Nephron progenitor cell (in vitro differentiated cells): Measurements from ENCODE around the gene NR2F1-AS1.

ENCODE experiments used
- DNase-seq: peaks from one replicate; pipeline ENCODE4 v3.0.0; 2021
- H3K27ac Mint-ChIP-seq: 2 replicates; pipeline ENCODE4 v1.8.0; 2021; ENCODE audit warnings: mild to moderate bottlenecking, moderate library complexity, mixed read lengths
- H3K27me3 Mint-ChIP-seq: 2 replicates; pipeline ENCODE4 v1.8.0; 2021; ENCODE audit warnings: mild to moderate bottlenecking, low read depth, mixed read lengths; ENCODE audit not compliant: poor library complexity
- H3K36me3 Mint-ChIP-seq: 2 replicates; pipeline ENCODE4 v1.8.0; 2021; ENCODE audit warnings: low read depth, mixed read lengths
- H3K4me1 Mint-ChIP-seq: 2 replicates; pipeline ENCODE4 v1.8.0; 2021; ENCODE audit warnings: mixed read lengths
- H3K4me3 Mint-ChIP-seq: 2 replicates; pipeline ENCODE4 v1.8.0; 2021; ENCODE audit warnings: mild to moderate bottlenecking, moderate library complexity, mixed read lengths
- H3K9me3 Mint-ChIP-seq: 2 replicates; pipeline ENCODE4 v1.8.0; 2021; ENCODE audit warnings: mild to moderate bottlenecking, moderate library complexity, mixed read lengths
- TF ChIP-seq, protein P1 (sequence below): fragments of 200-600 bp; sonication (generic); IDR thresholded peaks from 2 replicates; pipeline ENCODE4 v1.5.0; 2021; ENCODE audit warnings: antibody characterized with exemption

Gene NR2F1-AS1

DNA sequence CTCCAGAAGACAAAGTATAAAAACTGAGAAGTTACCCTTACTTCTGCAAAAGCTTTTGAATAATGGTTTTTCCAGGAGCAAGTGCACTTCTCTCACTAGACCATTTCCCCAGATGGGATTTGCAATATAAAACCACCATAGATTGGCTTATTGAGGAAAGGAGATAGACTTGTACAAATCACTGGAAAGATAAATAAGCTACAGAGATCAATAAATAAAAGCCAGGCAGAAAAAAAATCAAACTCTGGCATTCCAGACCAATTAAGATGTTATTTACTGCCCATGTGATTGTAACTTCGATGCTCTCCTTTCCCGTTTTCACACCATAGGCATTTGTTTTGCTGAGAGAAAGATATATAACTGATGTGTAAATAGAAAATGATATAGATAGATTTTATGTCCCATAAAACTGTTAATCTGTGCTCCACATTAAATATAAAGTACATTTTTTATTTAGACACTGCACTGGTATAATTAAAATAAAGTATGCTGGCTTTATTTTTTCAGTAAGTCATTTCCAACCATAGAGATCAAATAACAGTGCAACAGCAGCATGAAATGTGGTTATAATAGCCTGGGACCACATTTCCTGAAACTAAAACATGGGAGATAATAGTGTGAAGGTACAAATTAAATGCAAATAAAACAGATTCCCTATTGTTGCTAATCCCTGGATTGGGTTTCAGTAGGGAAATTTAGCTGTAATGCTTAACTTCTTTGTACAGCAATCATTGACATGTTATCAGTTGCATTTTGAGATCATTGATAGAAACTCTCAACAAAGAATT is 177.7 kb downstream of the NR2F1-AS1 start:
- Mint-ChIP-seq H3K4me1 (peaks cover 44% of the 10 kb centered on the region), H3K27ac (no peak overlapping the region), H3K27me3 (no peaks in the 10 kb centered on the region), H3K36me3 (peaks cover 9% of the 10 kb centered on the region), H3K4me3 (no peak overlapping the region), H3K9me3 (peaks cover 16% of the 10 kb centered on the region)
- TF ChIP-seq, protein P1, sequence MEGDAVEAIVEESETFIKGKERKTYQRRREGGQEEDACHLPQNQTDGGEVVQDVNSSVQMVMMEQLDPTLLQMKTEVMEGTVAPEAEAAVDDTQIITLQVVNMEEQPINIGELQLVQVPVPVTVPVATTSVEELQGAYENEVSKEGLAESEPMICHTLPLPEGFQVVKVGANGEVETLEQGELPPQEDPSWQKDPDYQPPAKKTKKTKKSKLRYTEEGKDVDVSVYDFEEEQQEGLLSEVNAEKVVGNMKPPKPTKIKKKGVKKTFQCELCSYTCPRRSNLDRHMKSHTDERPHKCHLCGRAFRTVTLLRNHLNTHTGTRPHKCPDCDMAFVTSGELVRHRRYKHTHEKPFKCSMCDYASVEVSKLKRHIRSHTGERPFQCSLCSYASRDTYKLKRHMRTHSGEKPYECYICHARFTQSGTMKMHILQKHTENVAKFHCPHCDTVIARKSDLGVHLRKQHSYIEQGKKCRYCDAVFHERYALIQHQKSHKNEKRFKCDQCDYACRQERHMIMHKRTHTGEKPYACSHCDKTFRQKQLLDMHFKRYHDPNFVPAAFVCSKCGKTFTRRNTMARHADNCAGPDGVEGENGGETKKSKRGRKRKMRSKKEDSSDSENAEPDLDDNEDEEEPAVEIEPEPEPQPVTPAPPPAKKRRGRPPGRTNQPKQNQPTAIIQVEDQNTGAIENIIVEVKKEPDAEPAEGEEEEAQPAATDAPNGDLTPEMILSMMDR: no peak
- no peak for DNase-seq

DNA sequence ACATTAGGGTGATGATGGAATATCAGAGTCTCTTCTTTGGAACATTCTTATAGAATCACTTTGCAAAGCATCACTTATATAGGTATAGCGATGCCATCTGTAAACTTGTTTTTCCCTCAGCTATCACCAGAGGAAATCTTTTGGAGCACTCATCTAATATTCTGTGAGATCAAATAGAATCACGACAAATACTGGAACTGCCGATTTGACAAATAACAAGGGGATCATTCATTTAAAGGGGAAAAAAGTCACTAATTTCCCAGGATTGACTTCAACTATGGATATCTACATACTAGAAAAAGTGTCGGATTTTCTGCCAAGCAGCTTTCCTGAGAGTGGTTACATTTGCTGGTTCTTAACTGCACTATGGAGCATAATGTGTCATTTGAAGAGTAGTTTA is 178.6 kb downstream of the NR2F1-AS1 start:
- no peak for DNase-seq
- peaks cover 22% of the 10 kb centered on the region for H3K9me3 Mint-ChIP-seq
- no peaks in the 10 kb centered on the region for H3K27me3 Mint-ChIP-seq
- no peak overlapping the region for H3K4me3 Mint-ChIP-seq
- TF ChIP-seq, protein P1: no peak
- H3K4me1 Mint-ChIP-seq: peaks cover 35% of the 10 kb centered on the region
- H3K27ac Mint-ChIP-seq: no peak overlapping the region
- H3K36me3 Mint-ChIP-seq: peaks cover 14% of the 10 kb centered on the region

DNA sequence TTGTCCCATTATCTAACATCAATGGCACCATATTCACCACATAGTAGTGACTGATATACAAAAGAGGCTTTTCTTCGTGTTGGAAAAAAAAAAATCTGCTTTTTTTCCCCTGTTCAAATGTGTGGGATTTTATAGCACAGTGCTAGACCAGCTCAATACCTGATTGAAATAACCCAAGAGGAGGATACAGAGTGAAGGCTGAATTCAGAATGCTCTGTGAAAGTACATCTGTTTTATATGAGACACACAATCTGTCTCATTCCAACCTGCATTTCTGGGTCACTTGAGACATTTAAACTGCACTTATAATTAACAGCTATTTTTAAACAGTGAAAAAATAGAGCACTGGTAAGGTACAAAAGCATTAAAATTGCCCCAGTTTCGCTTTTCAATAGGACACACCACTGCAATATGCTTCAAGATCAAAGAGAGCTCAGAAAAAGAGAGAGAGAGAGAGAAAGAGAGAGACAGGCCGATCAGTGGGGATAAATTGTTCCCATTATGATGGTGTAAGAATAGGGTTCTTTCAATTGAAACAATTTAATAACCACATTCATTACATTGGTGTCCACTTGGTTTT is 179.3 kb downstream of the NR2F1-AS1 start:
- H3K27ac Mint-ChIP-seq: no peak overlapping the region
- peaks cover 26% of the 10 kb centered on the region for H3K9me3 Mint-ChIP-seq
- TF ChIP-seq, protein P1: no peak
- no peaks in the 10 kb centered on the region for H3K27me3 Mint-ChIP-seq
- DNase-seq: no peak
- peaks cover 14% of the 10 kb centered on the region for H3K36me3 Mint-ChIP-seq
- peaks cover 28% of the 10 kb centered on the region for H3K4me1 Mint-ChIP-seq
- no peak overlapping the region for H3K4me3 Mint-ChIP-seq

DNA sequence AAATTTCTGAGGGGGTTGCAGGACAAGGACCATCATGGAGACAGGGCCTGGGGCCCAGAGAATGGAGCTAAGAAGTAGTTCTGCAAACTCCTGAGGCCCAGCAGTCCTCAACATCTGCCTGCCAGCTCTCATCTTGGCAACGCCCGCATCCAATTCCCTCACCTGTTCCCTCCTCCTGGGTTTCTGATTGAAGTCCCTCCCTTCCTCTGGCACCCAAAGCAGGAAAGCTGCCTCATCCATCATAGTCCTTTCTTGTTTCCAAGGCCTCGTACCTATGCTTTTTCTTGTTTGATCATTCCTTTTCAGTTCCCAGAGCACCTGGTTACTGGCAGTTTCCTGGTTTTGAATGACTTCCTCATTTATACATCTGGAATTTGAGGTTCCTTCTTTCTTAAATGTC is 181.3 kb downstream of the NR2F1-AS1 start:
- Mint-ChIP-seq H3K4me3 (no peak overlapping the region), H3K27ac (no peak overlapping the region), H3K27me3 (peaks cover 3% of the 10 kb centered on the region), H3K4me1 (peaks cover 27% of the 10 kb centered on the region), H3K36me3 (peaks cover 10% of the 10 kb centered on the region), H3K9me3 (peaks cover 19% of the 10 kb centered on the region)
- no peak for DNase-seq
- TF ChIP-seq, protein P1: no peak

DNA sequence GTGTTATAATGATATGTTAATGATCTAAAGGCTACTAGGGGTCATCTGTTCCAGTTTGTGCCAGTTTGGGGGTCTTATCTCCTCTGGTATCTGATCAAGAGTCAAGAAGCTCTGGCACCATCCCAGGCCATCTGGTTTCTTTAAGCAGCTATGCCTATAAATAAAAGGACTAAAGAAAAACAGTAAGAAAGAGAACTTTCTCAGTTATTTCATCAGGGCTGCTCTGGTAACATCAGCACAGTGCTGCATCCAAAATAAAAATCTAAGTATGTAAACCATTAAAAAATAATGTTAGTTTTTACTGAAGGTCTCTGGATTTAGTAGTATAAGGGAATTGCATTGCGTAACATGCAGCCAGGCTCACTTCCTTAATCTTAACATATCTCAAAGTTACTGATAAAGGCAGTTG is 185.0 kb downstream of the NR2F1-AS1 start:
- H3K4me3 Mint-ChIP-seq: no peak overlapping the region
- no peaks in the 10 kb centered on the region for H3K4me1 Mint-ChIP-seq
- TF ChIP-seq, protein P1: no peak
- peaks cover 54% of the 10 kb centered on the region for H3K9me3 Mint-ChIP-seq
- no peak for DNase-seq
- H3K36me3 Mint-ChIP-seq: peaks cover 39% of the 10 kb centered on the region
- H3K27ac Mint-ChIP-seq: no peak overlapping the region
- H3K27me3 Mint-ChIP-seq: peaks cover 7% of the 10 kb centered on the region

DNA sequence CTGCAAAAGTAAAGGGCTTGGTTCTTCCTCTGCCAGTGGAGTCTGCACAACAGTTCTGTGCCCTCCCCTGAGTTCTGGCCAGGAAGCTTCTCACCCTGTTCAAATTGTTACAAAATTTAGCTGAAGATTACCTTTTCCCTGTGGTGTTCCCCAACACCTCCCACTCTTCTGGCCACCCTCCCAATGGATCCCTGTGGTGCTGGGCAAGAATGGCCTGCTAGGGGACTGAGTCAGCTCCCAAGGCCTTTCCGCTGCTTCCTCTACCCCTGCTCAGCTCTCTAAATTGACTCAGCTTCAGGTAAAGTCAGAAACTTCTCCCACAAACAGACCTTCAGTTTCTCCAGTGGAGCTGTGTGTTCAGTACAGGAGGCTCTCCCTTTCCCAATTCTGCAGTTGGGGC is 186.0 kb downstream of the NR2F1-AS1 start:
- Mint-ChIP-seq H3K4me1 (no peaks in the 10 kb centered on the region), H3K9me3 (peaks cover 64% of the 10 kb centered on the region), H3K27me3 (peaks cover 7% of the 10 kb centered on the region), H3K36me3 (peaks cover 48% of the 10 kb centered on the region), H3K27ac (no peak overlapping the region), H3K4me3 (no peak overlapping the region)
- no peak for DNase-seq
- TF ChIP-seq, protein P1: no peak
